ENCODE results near the gene KIF26A.
"Not testable (repeated sequence)": the region's sequence is repeated elsewhere in the genome, so short reads cannot be mapped to it uniquely, and the experiment has no call there.

The KIF26A gene

GRCh38 chr14:104143521-104144452 lies 5.4 kb downstream of the KIF26A start:
- DNase-seq (ENCODE audit: low read depth), result no peak

GRCh38 chr14:104144453-104144790 lies 6.0 kb downstream of the KIF26A start:
- no peak for DNase-seq (ENCODE audit: low read depth)

- DNase-seq (ENCODE audit: low read depth), result no peak
These were observed 6.8 kb downstream of the KIF26A start for GRCh38 chr14:104144911-104145825.

DNA sequence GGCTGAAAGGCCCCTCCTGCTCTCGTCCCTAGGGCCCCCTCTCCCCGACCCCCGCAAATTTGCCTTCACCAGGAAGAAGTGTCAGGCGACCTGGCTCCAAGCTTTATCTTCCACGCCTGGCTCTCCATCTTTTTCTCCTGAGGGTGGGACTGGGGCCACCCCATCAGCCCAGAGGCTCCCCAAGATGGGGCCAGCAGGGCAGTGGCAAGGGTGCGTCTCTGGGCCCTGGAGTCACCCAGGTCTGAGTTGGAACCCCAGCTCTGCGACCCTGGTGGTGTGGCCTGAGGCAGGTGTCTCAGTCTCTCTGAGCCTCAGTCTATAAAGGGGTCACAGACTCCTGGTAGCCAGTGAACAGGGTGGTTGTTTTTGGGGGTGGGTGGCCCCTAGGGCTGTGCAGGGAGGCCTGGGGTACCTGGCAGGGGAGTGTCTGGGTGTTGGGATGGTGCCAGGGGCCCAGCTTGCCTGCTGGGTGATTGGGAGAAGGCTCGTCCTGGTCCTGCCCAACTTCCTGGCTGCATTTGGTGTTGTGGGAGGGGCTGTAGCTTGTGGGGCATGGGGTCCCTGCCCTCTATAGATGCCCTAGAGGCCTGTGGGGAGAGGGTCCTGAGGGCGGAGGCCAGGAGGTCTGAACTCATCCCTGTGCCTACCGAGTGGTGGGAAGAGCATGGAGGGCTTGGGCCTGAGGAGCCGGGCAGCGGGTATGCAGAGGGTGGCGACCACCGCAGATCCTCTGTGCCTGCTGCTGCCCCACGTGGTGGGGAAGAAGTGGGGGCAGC lies 7.6 kb downstream of the KIF26A start:
- no peak for DNase-seq (ENCODE audit: low read depth)

DNA sequence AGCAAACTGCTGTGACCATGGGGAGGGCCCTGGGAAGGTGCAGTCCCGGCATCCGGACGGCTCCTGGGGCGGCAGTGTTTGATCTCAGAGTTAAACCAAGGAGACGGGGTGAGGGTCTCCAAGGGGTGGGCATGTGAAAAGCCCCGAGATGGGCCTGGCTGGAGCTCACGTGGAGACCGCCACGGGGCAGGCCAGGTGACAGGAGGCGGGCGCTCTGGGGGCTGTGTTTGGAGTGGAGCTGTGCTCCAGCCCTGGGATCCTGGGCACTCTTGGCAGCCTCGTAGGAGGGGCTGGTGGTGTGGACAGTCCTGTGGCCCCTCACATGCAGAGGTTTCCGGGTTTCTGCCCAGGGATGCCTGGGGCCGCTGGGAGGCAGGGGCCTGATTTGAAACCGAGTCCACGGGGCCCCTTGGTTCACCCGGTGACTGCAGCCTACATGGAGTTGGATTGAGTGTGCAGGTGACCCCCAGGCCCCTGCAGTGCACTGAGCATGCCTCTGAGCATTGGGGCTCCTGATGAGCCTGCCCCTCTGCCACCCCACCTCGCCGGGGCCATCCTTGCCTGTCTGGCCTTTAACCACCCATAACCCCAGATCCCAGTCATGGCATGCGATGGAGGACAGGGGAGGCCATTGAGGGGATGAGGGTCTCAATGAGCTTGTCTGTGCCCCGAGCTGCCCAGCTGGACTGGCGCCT lies 8.4 kb downstream of the KIF26A start:
- DNase-seq (ENCODE audit: low read depth), result no peak

DNA sequence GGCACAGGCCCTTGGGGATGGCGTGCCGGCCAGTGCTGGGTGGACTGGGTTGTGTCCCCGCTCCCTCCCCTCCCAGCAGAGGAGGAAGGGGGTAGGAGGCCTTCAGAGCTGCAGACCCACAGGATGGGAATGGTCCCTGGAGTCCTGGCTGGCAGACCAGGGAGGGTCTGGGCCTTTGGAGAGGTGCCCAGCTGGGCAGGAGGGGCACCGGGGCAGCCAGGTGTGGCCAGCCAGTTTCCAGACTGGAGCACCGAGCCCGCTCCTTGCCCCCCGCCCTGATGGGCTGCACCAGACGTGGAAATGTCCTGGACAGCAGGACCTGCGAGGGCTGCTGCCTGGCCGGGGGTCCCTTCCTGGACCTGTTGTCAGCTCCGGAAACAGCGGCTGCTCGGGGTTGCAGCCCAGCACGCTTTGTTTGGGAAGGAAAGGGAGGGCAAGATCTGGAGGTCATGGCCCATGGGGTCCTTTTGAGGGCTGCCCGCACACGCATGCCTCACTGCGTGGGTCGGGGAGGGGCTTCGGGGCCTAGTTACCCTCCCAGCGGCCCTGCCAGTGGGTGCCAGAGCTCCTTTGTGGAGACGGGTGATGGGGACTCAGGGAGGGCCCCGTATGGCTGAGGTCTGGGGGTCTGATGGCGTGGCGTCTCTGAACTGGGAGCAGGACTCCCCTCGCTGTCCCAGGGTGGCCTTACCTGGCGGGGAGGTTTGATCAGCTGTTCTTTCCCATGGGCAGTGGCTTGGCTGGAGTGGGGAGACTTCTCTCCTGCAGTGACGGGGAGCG lies 9.1 kb downstream of the KIF26A start:
- no peak for DNase-seq (ENCODE audit: low read depth)

GRCh38 chr14:104148433-104149277 lies 10.3 kb downstream of the KIF26A start:
- no peak for DNase-seq (ENCODE audit: low read depth)

GRCh38 chr14:104149278-104149595 lies 10.8 kb downstream of the KIF26A start:
- DNase-seq (ENCODE audit: low read depth), result no peak

- DNase-seq (ENCODE audit: low read depth), result no peak
These were observed 11.3 kb downstream of the KIF26A start for GRCh38 chr14:104149617-104150135.

GRCh38 chr14:104150136-104151025 lies 12.0 kb downstream of the KIF26A start:
- DNase-seq (ENCODE audit: low read depth), result no peak

GRCh38 chr14:104151026-104151381 lies 12.6 kb downstream of the KIF26A start:
- no peak for DNase-seq (ENCODE audit: low read depth)

DNA sequence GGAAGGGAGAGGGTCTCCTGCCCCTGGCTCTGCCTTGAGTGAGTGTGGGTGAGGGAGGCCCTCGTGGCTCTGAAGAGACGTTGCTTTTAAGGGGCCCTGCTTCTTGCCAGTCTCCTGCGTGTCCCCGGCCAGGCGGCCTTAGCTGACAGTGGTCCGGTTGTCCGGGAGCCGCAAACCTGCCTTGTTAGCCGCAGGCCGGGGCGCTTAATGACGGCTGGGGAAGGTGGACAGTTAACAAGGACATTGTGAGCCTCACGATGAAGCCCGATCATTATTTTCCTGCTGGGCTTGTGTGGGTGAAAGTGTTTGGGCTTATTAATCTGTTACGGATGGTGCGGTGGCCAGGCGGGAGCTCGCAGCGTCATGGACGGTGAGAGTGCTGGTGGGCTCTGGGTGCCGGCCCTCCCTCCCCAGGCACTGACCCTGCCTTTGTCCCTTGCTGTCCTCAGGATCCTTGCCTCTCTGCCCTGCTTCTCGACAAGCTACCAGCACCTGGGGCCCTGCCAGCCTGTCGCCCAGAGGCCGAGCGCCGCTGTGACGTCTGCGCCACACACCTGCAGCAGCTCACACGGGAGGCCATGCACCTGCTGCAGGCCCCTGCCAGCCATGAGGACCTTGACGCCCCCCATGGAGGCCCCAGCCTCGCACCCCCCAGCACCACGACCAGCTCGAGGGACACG lies 13.3 kb downstream of the KIF26A start:
- DNase-seq (ENCODE audit: low read depth), result no peak

DNA sequence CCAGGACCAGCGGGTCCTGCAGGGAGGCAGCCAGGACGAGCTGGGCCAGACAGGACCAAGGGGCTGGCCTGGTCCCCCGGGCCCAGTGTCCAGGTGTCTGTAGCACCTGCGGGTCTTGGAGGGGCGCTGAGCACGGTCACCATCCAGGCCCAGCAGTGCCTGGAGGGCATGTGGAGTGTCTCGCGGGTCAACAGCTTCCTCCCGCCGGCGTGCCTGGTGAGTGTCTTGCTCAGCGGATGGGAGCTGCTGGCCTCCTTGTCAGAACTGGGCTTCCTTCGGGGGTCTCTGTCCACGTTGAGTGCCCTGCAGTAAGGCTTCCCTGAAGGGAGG lies 13.8 kb downstream of the KIF26A start:
- DNase-seq (ENCODE audit: low read depth), result no peak

DNA sequence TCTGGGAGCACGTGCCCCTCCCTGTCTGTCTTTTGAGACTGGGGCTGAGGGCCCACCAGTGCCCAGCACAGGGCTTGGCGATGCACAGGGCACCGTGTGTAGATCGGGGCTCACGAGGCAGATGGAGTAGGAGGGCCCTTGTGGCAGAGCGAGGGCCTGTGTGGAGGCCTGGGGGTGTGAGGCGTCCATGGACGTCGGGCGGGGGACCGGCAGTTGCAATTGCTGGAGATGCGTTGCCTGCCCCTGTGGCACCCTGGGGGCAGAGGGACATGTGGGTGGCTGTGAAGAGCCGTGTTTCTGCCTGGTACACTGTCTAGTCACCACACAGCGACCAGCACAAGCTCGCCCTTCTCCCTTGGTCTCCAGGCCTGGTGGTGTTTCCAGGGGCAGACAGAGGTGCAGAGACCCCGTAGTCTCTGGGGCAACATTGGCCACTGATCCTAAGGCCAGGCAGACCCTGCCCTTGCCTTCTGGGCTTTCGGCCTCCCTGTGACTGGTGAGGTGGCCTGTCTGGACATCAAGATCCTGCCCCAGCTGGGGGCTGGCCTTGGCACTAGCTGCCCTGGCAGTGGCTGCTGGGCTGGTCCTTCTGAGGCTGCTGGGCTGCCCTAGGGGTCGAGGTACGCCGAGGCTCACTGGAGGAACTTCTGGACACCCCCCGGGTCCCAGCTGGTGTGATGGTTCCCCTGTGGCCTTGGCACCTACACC lies 14.5 kb downstream of the KIF26A start:
- DNase-seq (ENCODE audit: low read depth), result no peak

DNA sequence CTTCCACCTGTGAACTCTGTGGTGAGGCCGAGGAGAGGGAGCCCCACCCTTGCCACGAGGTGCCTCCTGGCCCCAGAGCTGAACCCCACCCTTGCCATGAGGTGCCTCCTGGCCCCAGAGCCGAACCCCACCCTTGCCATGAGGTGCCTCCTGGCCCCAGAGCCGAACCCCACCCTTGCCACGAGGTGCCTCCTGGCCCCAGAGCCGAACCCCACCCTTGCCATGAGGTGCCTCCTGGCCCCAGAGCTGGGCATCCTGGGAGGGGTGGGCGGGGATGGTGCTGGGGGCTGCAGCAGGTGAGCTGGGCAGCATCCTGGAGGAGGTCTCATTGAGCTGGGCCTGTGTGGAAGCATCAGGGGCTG lies 15.0 kb downstream of the KIF26A start:
- DNase-seq (ENCODE audit: low read depth), result not testable (repeated sequence)

- no peak for DNase-seq (ENCODE audit: low read depth)
These were observed 15.9 kb downstream of the KIF26A start for GRCh38 chr14:104154246-104154645.

DNA sequence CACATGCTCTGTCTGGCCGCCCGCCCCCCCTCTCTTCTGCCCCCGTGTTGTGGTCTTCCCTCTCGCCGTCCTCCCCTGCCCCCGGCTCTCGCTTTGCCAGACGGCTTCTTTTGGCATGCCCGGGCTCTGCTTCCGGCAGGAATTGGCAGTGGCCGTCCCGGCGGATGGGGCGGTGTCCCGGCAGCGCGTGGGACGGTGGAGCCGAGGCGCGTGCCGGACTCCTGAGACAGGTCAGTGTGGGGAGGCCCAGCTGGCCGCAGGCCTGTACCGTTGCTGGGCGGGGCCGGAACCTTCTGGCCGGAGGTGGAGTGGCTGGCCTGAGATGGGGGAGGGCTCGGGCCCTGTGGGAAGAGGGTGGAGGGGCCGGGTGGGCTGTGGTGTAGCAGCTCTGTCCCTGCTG lies 17.1 kb downstream of the KIF26A start:
- DNase-seq (ENCODE audit: low read depth), result no peak

DNA sequence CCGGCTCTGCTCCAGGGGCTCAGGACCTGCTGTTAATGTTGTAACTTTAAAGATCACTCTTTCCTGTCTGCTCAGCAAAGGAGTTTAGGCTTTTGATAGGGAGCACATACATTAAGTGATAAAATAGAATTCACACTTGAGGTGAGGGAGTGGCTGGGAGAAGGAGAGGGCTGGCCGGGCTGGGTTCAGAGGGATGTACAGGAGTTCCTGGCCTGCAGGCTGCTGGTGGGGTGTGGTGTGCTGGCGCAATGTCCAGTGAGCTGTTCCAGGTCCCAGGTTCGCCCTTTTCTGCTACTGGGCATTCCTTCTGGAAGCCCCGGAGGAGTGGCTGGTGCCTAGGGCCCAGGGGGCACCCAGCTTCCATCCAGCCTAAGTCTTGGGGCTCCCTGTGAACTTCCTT lies 17.8 kb downstream of the KIF26A start:
- no peak for DNase-seq (ENCODE audit: low read depth)
